K562 (cell line): ENCODE results near the gene SPOCK3. TPM values are rescaled to one million over a fixed set of nuclear protein-coding genes. Genes with fewer than 3 reads are reported as not detected.

Source experiments
- ATAC-seq: fragments of 200-7000 bp; cut with Tn5 transposase; 3 replicates; pipeline ENCODE4 v1.9.1; 2020; ENCODE audit warnings: moderate library complexity
- BruUV-seq: library from RNA; stranded (reverse); fragments of 400-500 nt; replicated peaks from 2 replicates; lab custom pipeline; 2021; lab: Mats Ljungman, UMichigan
- CTCF ChIA-PET: fragments of 300-600 bp; formaldehyde crosslinking; extraction: SDS; loops from one replicate; lab custom pipeline; 2021; ENCODE audit warnings: low intra/inter-chr PET ratio; lab: Yijun Ruan, JAX
- POLR2A ChIA-PET: fragments of 300-600, 350-650 bp; sonication (Branson Sonifier 250); formaldehyde crosslinking; extraction: SDS; loops from one replicate; lab custom pipeline; 2021; ENCODE audit warnings: antibody characterized with exemption, inconsistent platforms; lab: Yijun Ruan, JAX
- DNase-seq, 4 experiments: peaks; one replicate each; pipeline versions ENCODE4 v3.0.0 to v3.0.0-alpha.2; 2011 to 2018; ENCODE audit warnings: low spot score in 3 of 4, mixed read lengths in 3 of 4; ENCODE audit errors: extremely low read depth in 1 of 4
- FAIRE-seq: peaks from 2 replicates; lab custom pipeline; 2011; peaks lifted over from hg19 to GRCh38; lab: Jason Lieb, UNC
- H2AFZ ChIP-seq: 2 replicates; pipeline ENCODE4 v1.6.0; 2011; ENCODE audit warnings: low read depth, low read length, control low read depth, inconsistent platforms
- H3K27ac ChIP-seq: fragments of 200-600 bp; 3 replicates; pipeline ENCODE4 v1.8.0; 2011; ENCODE audit warnings: low read depth, mild to moderate bottlenecking, control low read depth, inconsistent platforms, low read length, moderate library complexity, mixed read lengths; ENCODE audit errors: extremely low read depth
- H3K27me3 ChIP-seq, 2 experiments: fragments of 300-600 bp in 1 of 2; 2 replicates in 1 of 2; 3 replicates in 1 of 2; pipeline versions ENCODE4 v1.6.0 to v1.8.0; 2011; ENCODE audit warnings: inconsistent platforms in 2 of 2, low read length in 2 of 2, mild to moderate bottlenecking in 1 of 2, mixed read lengths in 1 of 2, moderate library complexity in 1 of 2; ENCODE audit not compliant: control insufficient read depth in 2 of 2, insufficient read depth in 2 of 2
- H3K36me3 ChIP-seq: fragments of 300-600 bp; 3 replicates; pipeline ENCODE4 v1.8.0; 2011; ENCODE audit warnings: mild to moderate bottlenecking, low read length, inconsistent platforms; ENCODE audit not compliant: control insufficient read depth, insufficient read depth
- H3K4me1 ChIP-seq, 2 experiments: fragments of 200-600 bp in 1 of 2; replicated peaks in 1 of 2; 2 replicates in 1 of 2; 3 replicates in 1 of 2; pipeline versions ENCODE4 v1.5.1 to v1.8.0; 2011; ENCODE audit warnings: inconsistent platforms in 2 of 2, low read length in 2 of 2, mild to moderate bottlenecking in 1 of 2, mixed read lengths in 1 of 2, moderate library complexity in 1 of 2; ENCODE audit not compliant: control insufficient read depth in 2 of 2, insufficient read depth in 2 of 2
- H3K4me2 ChIP-seq: 2 replicates; pipeline ENCODE4 v1.6.1; 2011; ENCODE audit warnings: low read length, control low read depth, inconsistent platforms, mixed read lengths; ENCODE audit not compliant: insufficient read depth
- H3K4me3 ChIP-seq: fragments of 200-600 bp; sonication (generic), shearing (Covaris generic); 2 replicates; pipeline ENCODE4 v1.5.1; 2016; ENCODE audit warnings: control low read depth, inconsistent platforms
- H3K79me2 ChIP-seq: fragments of 200-600 bp; 3 replicates; pipeline ENCODE4 v1.8.0; 2011; ENCODE audit warnings: low read length, inconsistent platforms; ENCODE audit not compliant: control insufficient read depth, insufficient read depth
- H3K9ac ChIP-seq, 2 experiments: 2 replicates each; pipeline versions ENCODE4 v1.6.0 to v1.6.1; 2011; ENCODE audit warnings: low read depth in 2 of 2, low read length in 2 of 2, control low read depth in 1 of 2, inconsistent platforms in 1 of 2, mild to moderate bottlenecking in 1 of 2, mixed read lengths in 1 of 2; ENCODE audit not compliant: insufficient read depth in 1 of 2
- H3K9me1 ChIP-seq: one replicate; pipeline ENCODE4 v1.6.0; 2011; ENCODE audit warnings: inconsistent platforms, mild to moderate bottlenecking, low read length, moderate library complexity; ENCODE audit not compliant: control insufficient read depth, insufficient read depth
- H3K9me3 ChIP-seq: replicated peaks from 2 replicates; pipeline ENCODE4 v1.5.1; 2011; ENCODE audit warnings: low read depth, low read length, inconsistent platforms; ENCODE audit not compliant: control insufficient read depth, insufficient read depth
- H4K20me1 ChIP-seq: replicated peaks from 2 replicates; pipeline ENCODE4 v1.6.1; 2011; ENCODE audit warnings: low read length, inconsistent platforms, mixed read lengths; ENCODE audit not compliant: control insufficient read depth, insufficient read depth
- ARID4B ChIP-seq: sonication (generic); formaldehyde crosslinking; IDR thresholded peaks from 2 replicates; pipeline ENCODE4 v1.8.0; 2022; ENCODE audit warnings: mild to moderate bottlenecking, missing genetic modification reagents
- GMEB1 ChIP-seq: fragments of 250-450 bp; sonication (Bioruptor Pico); IDR thresholded peaks from 2 replicates; pipeline ENCODE4 v1.4.0; 2020; ENCODE audit warnings: mild to moderate bottlenecking
- HNRNPK ChIP-seq: fragments of 200-400 bp; formaldehyde crosslinking; IDR thresholded peaks from one replicate; pipeline ENCODE4 v1.6.1; 2018; ENCODE audit warnings: mild to moderate bottlenecking, low read depth, low read length; ENCODE audit not compliant: poor library complexity, severe bottlenecking
- MBD1 ChIP-seq: fragments of 250-450 bp; sonication (Bioruptor Pico); IDR thresholded peaks from 2 replicates; pipeline ENCODE4 v1.8.0; 2022; ENCODE audit warnings: inconsistent platforms
- NR0B1 ChIP-seq: fragments of 450-650 bp; IDR thresholded peaks from one replicate; pipeline ENCODE4 v1.6.1; 2018; ENCODE audit warnings: mild to moderate bottlenecking, moderate library complexity; ENCODE audit not compliant: partially characterized antibody
- STAT5B ChIP-seq: fragments of 250-450 bp; sonication (Bioruptor Pico); IDR thresholded peaks from 2 replicates; pipeline ENCODE4 v1.8.0; 2021; ENCODE audit warnings: mild to moderate bottlenecking, inconsistent platforms
- ZNF436 ChIP-seq: fragments of 250-450, 450-650 bp; sonication (Bioruptor Pico); formaldehyde crosslinking; IDR thresholded peaks from 2 replicates; pipeline ENCODE4 v1.7.0; 2020; ENCODE audit warnings: mild to moderate bottlenecking
- ZNF644 ChIP-seq: fragments of 200-800 bp; sonication (Bioruptor generic); IDR thresholded peaks from 2 replicates; pipeline ENCODE4 v1.6.1; 2016; ENCODE audit warnings: low read depth, missing genetic modification characterization, missing compliant biosample characterization
- WGBS: fragments of 100-300 bp; shearing (Covaris generic); methylation state at CpG from one replicate; pipeline ENCODE4 v1.1.6; 2016; ENCODE audit warnings: low coverage, mixed read lengths; ENCODE audit not compliant: insufficient coverage; ENCODE audit errors: missing lambda C conversion rate; 5-methylcytosine and 5-hydroxymethylcytosine counted together
- in situ Hi-C: fragments of 300-500 bp; cut with MboI; formaldehyde crosslinking; loops from 4 replicates; pipeline ENCODE4 v1.15.0; 2018; ENCODE audit warnings: inconsistent platforms, mixed read lengths
- intact Hi-C: fragments of 100-400 bp; cut with micrococcal nuclease; formaldehyde crosslinking; loops from 2 replicates; pipeline ENCODE4 v1.14.2; 2022
- polyA plus RNA-seq, 8 experiments: library from polyadenylated mRNA; depleted of rRNA in 4 of 8; stranded (reverse) in 5 of 8; unstranded in 3 of 8; fragments of >200 nt; fragmentation: Nextera tagmentation in 2 of 8; fragmentation: Illumina TruSeq in 1 of 8; extraction: Ambion mirVana in 2 of 8; extraction: Trizol in 1 of 8; gene quantifications; 2 replicates each; pipeline versions ENCODE4 v1.2.1 to v1.2.3, GENCODE V29; 2011 to 2014; ENCODE audit warnings: inconsistent platforms in 1 of 8, missing spikeins in 1 of 8
- total RNA-seq, 7 experiments: library from RNA; depleted of rRNA in 6 of 7; stranded (reverse); fragments of >200 nt in 6 of 7; fragmentation: Illumina TruSeq in 2 of 7; extraction: Trizol in 2 of 7; gene quantifications; 2 replicates each; pipeline versions ENCODE4 v1.2.1 to v1.2.3, GENCODE V29; 2011 to 2021; ENCODE audit warnings: low replicate concordance in 1 of 7

The SPOCK3 gene
- total and polyA plus RNA-seq, 9 of the 15 experiments (the other 6 are each of a cell fraction or from before 2014, with no cell fraction given) = not detected

GRCh38 chr4:166972071-166972470 lies 262.2 kb downstream of the SPOCK3 start:
- H3K4me2 ChIP-seq = no peak overlapping the region
- WGBS = 0% methylated on average over 2 of the region's 2 CpGs
- BruUV-seq = no TSS peak

More at GRCh38 chr4:166972071-166972470, 262.2 kb downstream of the SPOCK3 start:
- H3K4me1 ChIP-seq = no peaks in the 10 kb centered on the region
- H3K27ac ChIP-seq = no peak overlapping the region
- TF ChIP-seq NR0B1 (no peak), GMEB1 (CRISPR knock-in tag) (no peak), ZNF644 (tag) (no peak), STAT5B (CRISPR knock-in tag) (no peak), HNRNPK (no peak), ZNF436 (CRISPR knock-in tag) (no peak), ARID4B (no peak), MBD1 (CRISPR knock-in tag) (no peak)
- no peaks in the 10 kb centered on the region for H3K36me3 ChIP-seq
- no peaks in the 10 kb centered on the region for H3K9me1 ChIP-seq
- intact Hi-C loops = no loop called here
- no peaks in the 10 kb centered on the region for H3K27me3 ChIP-seq
- FAIRE-seq (no peak), ATAC-seq (no peak), DNase-seq (no peak)
- H3K4me3 ChIP-seq = no peak overlapping the region
- CTCF ChIA-PET = no interaction called here
- in situ Hi-C loops = no loop called here
- no peak overlapping the region for H2AFZ ChIP-seq
- no peaks in the 10 kb centered on the region for H3K79me2 ChIP-seq
- H3K9me3 ChIP-seq = 0 out of 2 replicates have a peak, but pooled peaks cover 2% of the 10 kb centered on the region
- H3K9ac ChIP-seq = no peak overlapping the region
- POLR2A ChIA-PET = no interaction called here
- no peaks in the 10 kb centered on the region for H4K20me1 ChIP-seq
